GM18505 (cell line): ENCODE measurements around the gene MRPS35.
A peak's percentile ranks its signal among the peaks of the same experiment; 100 is the strongest.

Experiments used
- ATAC-seq: cut with Tn5 transposase; IDR thresholded peaks from one replicate; pipeline ENCODE4 v1.9.1; 2021; ENCODE audit not compliant: unreplicated experiment
- POLR2A ChIP-seq: IDR thresholded peaks from 4 replicates; pipeline ENCODE4 v1.6.1; 2011; ENCODE audit warnings: borderline replicate concordance; ENCODE audit not compliant: insufficient read depth, insufficient read length; ENCODE audit errors: extremely low read depth

Gene MRPS35

DNA sequence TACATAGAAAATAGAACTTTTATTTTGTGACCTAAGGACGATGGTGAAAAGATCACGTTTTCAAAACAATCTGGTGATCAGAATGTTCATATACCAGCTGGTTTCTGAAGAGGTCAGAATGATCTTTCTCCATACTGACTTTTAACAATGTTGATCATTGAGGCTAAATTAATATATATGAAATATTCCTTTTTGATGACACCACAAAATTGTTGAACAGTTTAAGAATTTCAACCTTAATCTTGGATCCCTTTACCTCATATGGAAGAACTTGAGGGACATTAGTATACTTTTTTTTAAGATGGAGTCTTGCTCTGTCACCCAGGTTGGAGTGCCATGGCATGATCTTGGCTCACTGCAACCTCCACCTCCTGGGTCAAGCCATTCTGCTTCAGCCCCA lies 17.2 kb upstream of the MRPS35 start:
- no peak for ATAC-seq
- TF ChIP-seq POLR2A, result no peak

DNA sequence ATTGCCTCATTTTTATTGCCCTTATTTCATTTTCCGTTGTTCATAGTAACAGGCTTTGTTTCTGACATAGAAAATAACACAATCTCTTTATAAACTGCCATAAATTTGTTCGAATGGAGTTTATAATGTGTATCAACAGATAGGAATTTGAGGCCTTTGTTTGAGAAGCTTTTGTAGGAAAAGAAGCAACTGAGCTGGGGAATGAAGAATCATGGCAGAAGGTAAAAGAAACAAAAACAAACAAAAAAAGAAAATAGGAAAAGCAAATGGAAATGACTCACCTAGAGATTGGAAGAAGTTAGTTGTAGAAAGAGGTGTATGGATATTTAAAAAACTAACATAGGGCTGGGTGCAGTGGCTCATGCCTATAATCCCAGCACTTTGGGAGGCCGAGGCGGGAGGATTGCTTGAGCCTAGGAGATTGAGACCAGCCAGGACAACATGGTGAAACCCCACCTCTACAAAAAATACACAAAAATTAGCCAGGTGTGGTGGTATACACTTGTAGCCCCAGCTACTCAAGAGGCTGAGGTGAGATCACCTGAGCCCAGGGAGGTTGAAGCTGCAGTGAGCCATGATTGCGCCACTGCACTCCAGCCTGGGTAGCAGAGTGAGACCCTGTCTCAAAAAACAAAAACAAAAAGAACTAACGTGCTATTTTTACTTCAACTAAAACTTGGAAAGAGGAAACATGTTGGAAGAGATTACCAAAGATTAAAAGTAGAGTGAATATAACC lies 14.9 kb upstream of the MRPS35 start:
- ATAC-seq, result no peak
- no peak for TF ChIP-seq POLR2A

DNA sequence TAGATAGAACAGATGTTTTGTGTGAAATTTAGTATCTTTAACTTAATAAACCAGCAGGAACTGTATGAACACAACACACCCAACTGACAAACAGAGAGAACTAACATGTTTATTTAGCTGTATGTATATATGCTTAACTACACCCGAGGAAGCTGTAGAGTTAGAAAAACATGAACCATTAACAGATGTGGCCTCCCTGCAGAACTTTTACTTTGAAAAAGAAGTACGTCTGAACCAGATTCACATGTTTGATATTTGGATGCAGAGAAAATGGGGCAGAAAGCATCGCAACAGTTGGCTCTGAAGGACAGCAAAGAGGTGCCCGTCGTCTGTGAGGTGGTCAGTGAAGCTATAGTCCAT lies 14.4 kb upstream of the MRPS35 start, which contains the start of gene REP15:
REP15 (plus strand) TSS at position 155 of the 360 bp plus-strand sequence; CDS start at position 271, 116 bp downstream.
- no peak for ATAC-seq
- TF ChIP-seq POLR2A, result no peak

DNA sequence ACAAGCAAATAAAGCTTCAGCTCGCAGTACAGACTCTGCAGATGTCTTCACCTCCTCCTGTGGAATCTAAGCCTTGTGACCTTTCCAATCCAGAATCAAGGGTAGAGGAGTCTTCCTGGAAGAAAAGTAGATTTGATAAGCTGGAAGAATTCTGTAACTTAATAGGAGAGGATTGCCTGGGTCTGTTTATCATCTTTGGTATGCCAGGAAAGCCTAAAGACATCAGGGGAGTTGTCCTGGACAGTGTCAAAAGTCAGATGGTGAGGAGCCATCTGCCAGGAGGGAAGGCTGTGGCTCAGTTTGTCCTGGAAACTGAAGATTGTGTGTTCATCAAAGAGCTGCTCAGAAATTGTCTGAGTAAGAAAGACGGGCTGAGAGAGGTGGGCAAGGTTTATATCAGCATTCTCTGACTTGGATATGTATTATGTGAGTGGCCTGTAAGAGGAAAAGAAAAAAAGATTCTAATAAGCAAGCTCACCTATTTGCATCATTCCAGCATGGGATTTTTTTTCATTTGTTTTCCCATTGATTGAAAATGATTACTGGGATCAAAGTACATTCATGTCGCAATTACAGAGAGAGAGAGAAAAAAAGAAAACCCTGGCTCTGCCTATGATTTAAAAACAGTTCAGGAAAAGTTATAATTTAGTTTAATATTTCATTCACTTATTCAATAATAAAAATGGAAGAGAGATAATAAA lies 13.6 kb upstream of the MRPS35 start:
- TF ChIP-seq POLR2A, result no peak
- ATAC-seq, result no peak

DNA sequence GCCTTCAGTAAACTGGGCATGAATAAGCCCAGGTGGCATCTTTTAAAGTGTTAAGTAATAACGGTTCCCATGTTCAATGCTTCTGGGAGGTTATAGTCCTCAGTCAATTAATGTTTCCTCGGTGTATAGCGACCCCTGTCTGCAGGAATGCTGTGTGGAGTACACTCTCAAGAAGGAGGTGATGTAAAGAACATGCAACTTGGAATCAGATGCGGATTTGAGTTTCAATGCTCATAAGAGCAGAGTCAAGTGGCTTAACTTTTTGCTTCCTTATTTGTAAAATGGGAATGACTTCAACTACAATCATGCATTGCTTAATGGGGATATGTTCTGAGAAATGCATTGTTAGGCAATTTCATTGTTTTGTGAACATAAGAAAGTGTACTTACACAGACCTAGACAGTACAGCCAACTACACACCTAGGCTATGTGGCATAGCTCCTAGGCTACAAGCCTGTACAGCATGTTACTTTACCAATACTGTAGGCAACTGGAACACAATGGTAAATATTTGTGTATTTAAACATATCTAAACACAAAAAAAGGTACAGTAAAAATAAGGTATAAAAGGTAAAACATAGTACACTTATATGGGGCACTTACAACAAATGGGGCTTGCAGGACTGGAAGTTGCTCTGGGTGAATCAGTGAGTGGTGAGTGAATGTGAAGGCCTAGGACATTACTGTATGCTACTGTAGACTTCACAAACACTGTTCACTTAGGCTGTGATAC lies 6.7 kb upstream of the MRPS35 start:
- peak; percentile 92 for ATAC-seq
- TF ChIP-seq POLR2A, result no peak

DNA sequence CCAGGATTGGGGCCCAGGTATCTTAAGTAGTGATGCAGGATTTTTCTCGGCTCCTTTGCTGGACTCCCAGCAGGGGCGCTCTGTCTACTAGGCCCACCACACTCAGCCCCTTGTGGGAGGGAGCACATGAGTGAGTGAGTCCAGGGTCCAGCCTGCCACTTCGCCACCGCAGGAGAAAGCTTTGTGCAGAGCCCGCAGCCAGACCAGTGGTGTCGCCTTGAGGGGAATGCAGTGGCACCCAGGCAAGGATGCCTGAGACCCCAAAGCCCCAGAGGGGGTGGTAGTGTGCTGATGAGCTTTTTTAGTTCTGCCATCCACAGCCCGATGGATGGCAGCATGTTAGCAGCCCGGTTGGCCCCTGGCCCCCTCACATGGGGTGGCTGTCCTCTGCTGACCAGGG lies 5.4 kb upstream of the MRPS35 start:
- ATAC-seq, result no peak

DNA sequence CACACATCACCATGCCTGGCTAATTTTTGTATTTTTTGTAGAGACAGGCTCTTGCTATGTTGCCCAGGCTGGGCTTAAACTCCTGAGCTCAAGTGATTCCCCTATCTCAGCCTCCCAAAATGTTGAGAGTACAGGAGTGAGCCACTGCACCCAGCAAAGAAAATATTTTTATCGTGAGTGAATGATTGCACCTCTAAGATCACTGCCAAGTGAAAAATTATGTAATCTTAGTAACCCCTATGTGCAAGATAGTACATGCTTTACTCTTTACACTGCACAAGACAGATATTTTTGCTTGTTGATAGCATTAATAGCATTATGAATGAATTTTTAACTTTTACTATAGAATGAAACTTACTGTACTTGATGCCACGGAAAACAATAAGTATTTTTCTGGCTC lies 3.4 kb upstream of the MRPS35 start:
- TF ChIP-seq POLR2A, result no peak
- ATAC-seq, result no peak

More for the DNA sequence above, 5.4 kb upstream of the MRPS35 start:
- TF ChIP-seq POLR2A, result no peak

DNA sequence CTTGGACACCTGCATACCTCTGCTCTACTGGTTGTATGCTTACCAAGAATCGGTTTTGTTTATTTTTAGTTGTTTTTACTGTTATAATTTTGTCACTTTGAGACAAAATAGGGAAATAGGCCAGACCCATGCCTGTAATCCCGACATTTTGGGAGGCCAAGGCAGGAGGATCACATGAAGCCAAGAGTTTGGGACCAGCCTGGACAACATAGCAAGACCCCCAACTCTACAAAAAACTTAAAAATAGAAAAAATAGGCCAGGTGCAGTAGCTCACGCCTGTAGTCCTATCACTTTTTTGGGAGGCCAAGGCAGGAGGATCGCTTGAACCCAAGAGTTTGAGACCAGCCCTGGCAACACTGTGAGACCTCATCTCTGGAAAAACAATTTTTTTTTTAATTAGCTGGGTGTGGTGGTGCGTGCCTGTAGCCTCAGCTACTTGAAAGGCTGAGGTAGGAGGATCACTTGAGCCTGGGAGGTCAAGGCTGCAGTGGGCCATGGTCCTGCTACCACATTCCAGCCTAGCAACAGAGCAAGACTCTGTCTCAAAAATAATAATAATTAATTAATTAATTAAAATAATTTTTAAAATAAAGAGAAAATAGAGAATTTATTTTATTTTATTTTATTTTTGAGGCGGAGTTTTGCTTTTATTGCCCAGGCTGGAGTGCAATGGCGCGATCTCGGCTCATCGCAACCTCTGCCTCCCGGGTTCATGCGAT lies 1.3 kb upstream of the MRPS35 start:
- ATAC-seq, result no peak
- TF ChIP-seq POLR2A, result no peak

DNA sequence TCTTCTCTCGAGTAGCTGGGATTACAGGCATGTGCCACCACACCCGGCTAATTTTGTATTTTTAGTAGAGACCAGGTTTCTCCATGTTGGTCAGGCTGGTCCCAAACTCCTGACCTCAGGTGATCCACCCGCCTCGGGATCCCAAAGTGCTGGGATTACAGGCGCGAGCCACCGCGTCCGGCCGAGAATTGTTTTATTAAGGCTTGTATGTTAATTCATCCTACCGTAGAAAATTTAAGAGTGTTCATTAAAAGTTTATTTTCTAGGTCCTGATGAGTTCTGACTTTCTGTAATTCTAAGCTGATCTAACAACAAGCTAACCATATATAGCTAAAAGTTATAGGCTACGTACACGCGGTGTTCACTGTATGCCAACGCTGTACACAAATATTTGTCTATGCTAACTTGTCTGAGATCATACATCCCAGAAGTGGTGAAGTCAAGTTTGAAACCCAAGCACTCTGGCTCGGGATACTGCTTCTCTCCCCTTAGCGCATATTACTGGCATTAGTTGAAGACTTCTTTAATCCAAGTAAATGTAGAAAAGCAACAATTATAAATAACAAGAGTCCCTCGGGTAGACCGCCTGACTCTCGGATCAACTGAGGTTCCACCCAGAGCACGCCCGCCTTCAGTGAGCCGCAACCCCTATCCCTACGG lies 570 bp upstream of the MRPS35 start:
- ATAC-seq, result peak; percentile 35
- TF ChIP-seq POLR2A, result no peak

DNA sequence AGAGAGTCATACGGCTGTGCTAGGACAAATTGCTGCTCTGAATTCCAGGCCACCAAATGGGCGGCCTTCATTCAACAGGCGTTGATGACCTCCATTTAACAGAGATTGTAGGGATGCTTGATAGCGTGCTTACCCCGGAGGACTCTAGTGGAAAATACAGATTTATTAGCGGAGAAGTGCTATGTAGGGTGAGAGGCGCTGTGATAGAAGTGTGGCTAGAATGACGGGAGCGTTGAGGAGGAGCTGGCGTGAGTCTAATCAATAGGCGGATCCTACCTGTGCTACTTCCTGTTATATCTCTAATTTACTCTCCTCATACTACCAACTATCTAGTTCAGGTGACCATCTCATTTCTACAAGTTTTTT lies 668 bp downstream of the MRPS35 start:
- no peak for TF ChIP-seq POLR2A
- ATAC-seq, result peak; percentile 20

DNA sequence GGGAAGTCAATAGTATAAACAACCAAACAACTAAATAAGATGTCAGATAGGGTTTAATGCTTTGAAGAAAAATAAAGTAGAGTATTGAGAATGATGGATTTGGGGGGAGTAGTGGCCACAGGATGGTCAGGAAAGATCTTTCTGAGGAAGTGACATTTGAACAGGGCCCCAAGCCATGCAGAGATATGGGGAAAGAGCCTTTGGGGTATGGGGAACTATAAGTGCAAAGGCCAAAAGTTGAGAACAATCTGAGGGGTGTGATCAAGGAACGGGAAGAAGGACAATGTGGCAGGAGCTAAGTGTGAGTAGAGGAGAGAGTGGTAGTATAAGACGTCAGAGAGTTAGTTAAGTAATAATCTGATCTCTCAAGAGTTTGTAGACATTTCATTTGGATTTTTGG lies 1.3 kb downstream of the MRPS35 start:
- ATAC-seq, result no peak
- TF ChIP-seq POLR2A, result no peak

DNA sequence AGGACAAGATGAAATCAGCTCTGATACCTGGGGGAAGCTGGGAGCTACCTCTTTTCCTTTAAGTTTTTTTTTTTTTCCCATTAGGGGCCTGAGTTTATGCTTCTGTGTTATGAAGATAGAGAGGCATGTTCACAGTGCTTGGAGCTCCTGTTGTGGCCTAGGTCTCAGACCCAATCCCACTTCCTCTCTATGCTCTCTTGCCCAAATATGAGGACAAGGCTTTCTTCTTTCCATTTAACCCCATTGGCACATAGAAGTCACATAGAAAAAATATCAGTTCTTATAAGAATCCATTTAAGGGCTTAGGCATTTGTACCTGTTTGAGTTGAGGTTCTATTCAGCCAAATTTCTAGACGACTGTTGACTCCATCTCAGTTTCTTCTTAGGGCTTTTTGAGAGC lies 12.6 kb downstream of the MRPS35 start:
- no peak for ATAC-seq
- no peak for TF ChIP-seq POLR2A
